SH-SY5Y (cell line): Measurements from ENCODE around the gene CENPA.

Experiments used
- GATA2 ChIP-seq: IDR thresholded peaks from 2 replicates; pipeline ENCODE4 v1.6.1; 2011; ENCODE audit warnings: mild to moderate bottlenecking, low read depth, low read length
- GATA3 ChIP-seq: IDR thresholded peaks from 2 replicates; pipeline ENCODE4 v1.6.1; 2011; ENCODE audit warnings: low read depth, mild to moderate bottlenecking, low read length, moderate library complexity

DNA sequence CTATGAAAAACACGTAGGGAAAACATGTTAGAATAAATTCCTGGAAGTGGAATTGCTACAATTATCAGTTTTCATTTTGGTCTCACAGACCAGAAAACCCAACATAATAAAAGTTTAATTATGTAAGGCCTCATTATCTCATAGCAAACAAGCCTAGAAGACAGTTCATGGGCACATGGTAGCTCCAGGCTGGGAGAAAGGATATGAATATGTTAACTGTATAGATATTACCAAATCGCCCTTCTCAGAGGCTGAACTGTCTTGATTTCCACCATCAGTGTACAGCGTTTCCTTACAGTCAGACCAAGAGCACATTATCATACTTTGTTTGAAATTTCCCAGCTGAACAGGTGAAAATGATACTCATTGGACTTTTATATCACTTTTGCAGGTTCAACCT is 38.9 kb upstream of the CENPA start:
- no peak for TF ChIP-seq GATA2
- TF ChIP-seq GATA3: no peak
